ENCODE data around the gene INPP4A.

Gene INPP4A

DNA sequence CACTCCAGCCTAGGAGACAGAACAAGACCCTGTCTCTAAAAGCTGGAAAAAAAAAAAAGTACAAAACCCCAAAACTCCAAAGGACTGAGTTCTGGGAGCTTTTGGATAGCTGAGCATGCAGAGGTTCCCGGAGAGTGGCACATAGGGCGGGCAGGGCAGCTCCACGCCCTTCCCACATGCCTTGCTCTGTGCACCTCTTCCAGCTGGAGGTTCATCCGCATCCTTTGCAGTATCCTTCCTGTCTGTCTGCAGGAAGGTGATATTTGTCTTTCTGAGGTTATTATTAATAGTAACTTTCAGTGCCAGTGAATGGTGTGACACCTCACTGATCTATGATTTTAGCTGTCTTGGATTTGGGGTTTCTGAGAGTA, 70.2 kb downstream of the INPP4A start:
- DNase-seq (ENCODE audit: low read depth), result no peak

DNA sequence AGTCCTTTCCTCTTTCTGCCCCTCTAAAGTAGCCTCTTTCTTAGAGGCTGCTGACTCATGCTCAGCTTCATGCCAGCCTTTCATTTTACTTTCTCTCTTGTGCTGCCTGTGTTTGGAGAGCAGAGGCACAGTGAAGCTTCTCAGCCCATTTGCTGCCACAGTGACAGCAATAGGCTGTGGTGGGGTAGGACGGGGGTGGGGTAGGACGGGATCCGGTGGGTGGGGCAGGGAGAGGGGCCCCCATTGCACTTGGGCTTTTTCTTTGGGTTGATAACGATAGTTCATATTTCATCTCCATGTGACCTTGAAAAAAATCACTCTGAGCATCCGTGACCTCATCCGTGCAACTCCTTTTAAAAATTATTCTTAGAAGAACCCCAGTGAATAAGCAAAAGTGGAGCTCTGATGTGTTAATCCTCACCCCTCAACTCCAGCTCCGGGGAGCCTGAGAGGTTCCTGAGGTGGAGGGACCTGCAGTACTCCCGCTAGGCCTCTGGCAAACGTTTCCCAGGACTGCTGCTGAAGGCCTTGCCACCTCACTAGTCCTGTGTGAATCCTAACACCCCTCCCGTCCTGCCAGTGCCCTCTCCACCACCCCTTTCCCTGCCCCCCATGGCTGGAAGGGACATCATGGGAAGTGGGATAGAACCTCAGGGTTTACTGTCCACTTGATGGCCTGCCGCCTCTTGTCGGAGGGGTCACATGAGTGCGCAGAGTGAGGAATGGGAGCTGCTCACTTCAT, 70.8 kb downstream of the INPP4A start:
- no peak for DNase-seq (ENCODE audit: low read depth)

DNA sequence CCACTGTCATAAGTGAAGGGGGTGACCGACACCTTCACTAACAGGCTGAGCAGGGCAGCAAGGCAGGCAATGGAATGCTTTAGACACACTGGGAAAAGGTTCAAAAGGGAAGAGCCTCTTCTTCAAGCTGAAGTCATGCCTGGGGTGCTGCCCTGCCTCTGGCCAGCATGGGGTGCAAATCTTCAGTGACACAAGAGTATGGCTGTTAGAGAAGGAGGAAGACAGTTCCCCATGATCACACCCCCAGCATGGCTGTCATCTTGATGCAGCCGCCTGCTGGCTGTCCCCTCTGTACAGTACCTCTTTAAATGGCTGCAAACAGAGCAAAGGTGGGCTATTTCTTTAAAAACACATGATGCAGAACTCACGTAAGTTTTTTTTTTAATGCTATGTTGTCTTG, 71.9 kb downstream of the INPP4A start:
- DNase-seq (ENCODE audit: low read depth), result no peak

DNA sequence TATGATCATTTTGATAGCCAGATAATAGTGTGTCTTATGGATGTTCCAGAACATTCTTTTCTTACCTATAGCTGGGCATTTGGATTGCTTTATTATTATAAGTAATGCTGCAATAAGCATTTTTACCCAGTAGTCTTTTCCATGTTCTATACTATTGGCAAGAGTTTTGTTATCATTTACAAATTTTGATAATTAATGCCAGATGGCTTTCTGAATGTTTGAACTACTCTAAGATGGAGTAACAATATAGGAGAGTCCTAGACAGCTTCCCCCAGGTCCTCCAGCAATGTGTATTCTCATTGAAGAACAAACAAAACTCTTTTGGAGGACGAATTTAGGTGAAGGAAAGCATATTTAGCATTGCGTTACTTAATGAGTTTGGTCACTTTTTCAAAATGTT, 73.0 kb downstream of the INPP4A start:
- DNase-seq (ENCODE audit: low read depth), result no peak

DNA sequence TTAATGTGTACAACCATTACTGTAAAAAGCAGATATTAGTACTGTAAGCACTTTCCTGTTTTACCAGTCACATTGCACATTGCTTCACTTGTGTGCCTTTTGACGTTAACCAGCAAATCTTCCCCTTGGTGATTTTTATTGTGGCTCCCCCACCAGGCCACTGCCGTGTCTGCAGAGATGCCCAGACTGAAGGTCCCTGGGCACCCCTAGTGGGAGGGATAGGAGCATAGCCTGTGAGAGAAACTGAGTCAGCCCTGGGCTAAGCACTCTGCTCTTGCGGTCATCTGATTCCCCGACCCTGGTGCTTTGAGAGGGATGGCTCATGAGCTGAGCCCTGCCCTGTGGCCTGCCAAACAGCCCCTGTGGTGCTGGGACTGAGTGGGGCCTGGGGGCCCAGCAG, 73.4 kb downstream of the INPP4A start:
- DNase-seq (ENCODE audit: low read depth), result peak; percentile 42

DNA sequence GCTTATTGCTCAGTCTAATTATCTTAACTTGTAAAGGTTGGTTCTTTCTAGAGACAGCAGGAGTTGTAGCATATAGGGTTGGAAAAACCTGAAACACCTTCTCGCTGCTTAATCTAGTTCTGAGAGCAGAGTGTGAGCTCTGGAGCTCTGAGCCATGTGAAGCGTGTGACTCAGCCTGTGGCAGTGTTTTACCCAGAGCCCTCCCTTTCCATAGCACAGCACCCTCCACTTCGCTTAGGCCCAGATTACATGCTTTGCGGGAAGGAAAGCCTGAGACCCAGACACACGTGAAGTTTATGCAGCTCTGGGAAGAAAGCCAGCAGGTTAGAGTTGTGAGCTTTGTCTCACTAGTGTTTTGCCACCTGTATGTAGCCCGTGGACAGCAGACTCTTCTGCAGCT, 74.5 kb downstream of the INPP4A start:
- no peak for DNase-seq (ENCODE audit: low read depth)

DNA sequence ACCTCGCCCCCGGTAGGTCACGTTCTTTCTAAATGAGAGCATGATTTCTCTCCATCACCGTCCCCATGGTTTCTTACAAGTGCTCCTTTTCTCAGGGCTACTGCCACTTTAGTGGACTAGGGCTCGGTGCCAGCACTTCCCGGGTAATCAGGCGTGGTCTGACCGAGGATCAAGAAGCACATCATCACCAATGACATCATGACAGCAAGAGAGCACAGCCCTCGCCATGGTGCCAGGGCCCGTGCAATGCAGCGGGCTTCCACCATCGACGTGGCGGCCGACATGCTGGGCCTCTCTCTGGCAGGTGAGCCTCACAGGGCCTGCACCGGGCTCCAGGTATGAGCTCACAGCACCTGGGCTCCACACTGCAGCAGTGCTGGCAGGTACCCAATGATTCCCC, 75.2 kb downstream of the INPP4A start:
- DNase-seq (ENCODE audit: low read depth), result no peak

DNA sequence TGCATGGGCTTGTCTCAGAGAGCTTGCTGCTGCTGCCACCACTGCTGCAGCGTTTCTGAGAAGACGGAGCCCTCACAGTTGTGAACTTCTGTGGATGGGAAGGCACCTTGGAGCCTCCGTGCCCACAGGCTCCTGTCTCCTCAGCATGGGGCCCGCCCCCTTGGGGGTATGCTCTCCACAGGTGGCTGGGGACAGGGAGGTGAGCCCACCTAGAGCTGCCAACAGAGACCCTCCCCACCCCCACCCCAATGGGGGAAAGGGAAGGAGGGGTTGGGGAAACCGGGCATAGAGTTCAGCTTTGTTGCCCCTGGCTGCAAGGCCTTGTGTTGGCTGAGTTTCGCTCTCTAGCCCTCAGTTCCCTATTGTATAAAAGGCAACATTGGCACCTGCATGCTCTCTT, 76.1 kb downstream of the INPP4A start:
- DNase-seq (ENCODE audit: low read depth), result no peak

DNA sequence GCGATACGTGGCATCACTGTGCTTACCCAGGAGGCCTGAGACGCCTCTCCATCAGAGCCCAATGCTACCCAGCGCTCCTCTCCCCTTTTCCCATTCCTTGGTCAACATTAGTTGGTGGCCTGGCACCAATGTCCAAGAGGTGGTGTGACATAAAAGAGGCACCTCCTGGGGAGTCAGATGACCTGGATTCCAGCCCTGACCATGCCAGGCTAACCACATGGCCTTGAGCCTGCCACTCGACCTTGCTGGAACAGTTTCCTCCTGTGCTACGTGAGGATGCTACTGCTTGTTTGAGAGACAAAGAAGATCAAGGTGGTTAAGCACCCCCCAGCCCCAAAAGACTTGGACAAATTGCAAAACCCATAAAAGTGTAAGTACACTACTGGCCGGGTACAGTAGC, 76.6 kb downstream of the INPP4A start:
- DNase-seq (ENCODE audit: low read depth), result no peak

DNA sequence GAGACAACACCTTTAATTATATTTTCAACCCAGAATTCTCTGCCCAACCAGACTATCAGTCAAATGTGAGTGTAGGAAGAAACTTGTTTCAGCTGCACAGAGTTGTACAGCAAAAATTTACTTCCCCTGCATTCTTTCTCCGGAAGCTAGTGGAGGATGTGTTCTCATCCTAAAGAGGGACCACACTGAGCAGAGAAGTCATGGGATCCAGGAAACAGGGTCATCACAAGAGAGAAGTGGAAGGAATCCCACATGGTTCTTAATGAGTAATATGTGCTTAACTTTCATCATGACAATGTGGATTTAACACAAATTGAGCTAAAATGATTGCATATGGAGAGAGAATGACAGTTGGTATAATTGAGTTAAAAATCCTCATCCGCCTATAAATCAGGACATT, 78.2 kb downstream of the INPP4A start:
- no peak for DNase-seq (ENCODE audit: low read depth)

DNA sequence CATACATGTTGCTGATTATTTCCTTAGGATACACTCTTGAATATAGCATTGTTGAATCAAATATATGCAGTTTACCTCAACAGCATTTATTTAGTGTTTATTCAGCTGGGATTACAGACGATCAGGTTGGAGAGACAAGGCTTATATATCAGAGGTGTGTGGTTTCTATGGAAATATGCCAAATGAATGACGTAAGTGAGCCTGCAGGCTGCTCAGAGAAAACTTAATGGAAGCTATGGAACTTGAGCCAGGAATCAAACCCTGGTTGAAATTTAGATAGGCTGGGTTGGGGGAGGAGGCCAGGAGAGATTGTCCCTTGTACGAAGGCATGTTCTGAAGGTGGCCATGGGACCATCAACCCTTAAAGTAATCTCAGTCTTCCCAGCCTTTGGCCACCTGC, 79.5 kb downstream of the INPP4A start:
- DNase-seq (ENCODE audit: low read depth), result no peak

DNA sequence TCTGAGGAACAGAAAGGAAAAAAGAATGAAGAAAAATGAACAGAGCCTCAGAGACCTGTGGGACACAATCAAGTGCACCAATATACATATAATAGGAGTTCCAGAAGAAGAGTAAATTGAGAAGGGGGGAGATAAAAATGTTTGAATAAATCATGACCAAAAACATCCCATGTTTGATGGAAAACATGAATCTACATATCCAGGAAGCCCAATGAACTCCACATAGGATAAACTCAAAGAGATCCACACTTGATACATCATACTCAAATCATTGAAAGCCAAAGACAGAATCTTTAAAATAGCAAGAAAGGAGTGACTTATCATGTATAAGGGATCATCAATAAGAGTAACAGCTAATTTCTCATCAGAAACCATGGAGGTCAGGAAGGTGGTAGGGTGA, 83.7 kb downstream of the INPP4A start:
- no peak for DNase-seq (ENCODE audit: low read depth)

DNA sequence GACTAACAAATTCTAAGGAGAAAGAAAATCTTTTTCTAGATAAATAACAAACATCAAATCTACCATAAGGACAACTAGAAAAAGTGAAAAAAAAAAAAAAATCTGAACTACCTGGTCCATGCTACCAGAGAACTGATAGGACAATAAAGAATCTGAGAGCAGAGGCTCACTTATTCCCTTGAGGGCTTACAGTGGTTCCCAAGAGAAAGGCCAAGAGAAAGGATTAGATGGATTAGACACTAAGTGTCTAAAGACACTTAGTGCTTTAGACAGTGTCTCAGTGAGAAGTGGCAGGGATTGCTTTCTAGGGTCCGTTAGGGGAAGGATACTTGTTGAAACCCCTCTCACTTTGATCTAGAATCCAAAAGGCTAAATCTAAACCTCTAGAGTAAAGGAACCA, 85.5 kb downstream of the INPP4A start:
- DNase-seq (ENCODE audit: low read depth), result no peak

DNA sequence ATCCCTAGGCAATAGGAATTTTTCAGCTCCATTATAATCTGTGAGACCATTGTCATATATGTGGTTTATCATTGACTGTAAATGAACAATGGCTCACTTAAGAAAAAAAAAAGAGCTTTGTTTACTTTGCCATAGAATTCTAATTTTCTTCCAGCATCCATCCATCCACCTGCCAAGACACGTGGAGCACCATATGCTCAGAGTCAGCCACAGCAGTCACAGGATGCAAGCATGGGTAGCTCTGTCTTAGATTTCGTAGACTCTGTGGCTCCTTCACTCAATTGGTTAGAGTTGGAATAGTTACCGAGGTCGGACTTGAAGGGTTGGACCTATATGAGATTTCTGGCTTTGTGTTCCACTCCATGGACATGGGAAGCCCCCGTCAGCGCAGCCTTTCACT, 88.1 kb downstream of the INPP4A start:
- no peak for DNase-seq (ENCODE audit: low read depth)

DNA sequence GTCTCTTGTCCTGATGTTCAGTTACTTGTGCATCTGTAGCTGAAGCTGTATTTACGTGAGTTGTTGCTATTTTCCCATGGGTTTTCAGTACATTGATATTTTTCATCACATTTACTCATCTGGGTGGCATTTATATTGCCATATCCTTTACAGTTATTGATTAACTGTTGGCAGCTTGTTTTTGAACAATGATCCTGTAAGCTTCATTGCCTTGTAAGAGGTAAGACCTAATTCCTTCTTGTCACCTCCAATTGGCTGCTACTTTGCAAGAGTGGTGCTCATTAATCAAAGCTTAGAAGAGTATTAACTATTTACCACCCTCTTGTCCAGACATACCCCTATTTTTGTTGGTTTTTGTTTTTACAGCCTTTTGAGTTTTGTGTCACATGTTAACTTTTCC, 88.9 kb downstream of the INPP4A start:
- no peak for DNase-seq (ENCODE audit: low read depth)

DNA sequence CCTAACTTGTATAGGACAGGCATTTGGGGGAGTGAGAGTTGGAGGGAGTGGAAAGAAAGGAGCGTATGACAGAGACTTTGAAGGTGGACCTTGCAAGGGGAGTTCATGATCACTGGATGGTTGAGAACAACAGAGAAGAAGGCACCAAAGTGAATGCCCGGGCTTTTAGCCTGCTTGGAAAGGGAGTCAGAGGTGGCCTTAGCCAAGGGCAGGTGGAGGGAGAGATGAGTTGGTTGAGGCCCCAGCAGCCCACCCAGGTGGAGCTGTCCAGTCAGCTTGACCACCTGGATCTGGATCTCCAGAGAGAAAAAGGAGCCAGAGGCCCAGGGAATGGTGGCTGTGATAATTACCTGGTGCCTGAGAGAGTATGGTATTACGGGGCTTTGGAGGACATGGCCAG, 90.1 kb downstream of the INPP4A start:
- DNase-seq (ENCODE audit: low read depth), result no peak

DNA sequence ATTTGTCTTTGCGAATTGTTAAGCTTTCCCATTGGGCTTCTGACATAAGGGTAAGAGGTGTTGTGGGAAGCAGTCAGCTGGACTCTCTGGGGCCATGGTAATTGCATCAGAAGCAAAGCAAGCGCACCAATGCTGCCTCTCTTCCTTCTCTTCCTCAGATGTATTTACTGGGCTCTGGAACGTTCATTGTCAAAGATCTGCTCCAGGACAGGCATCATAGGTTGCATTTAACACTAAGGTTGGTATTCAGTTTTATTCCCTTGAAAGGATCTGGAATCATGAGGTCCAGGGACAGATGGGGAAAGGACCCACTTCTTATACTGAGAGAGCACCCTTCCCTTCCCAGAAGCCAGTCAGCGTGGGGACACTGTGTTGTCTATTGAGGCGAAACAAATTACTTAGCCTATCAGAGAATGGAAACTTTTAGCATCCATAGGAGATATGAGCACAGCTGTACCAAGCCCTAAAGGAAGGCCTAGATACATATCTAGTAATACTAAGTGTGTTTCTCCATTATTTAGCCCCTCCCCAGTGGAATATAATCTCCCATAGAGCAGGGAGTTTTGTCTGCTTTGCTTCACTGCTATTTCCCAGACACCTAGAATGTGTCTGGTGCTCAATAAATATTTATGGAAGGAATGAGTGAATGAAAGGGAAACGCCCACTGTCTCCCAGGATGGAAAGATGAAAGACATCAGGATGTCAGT, 91.5 kb downstream of the INPP4A start:
- DNase-seq (ENCODE audit: low read depth), result no peak

DNA sequence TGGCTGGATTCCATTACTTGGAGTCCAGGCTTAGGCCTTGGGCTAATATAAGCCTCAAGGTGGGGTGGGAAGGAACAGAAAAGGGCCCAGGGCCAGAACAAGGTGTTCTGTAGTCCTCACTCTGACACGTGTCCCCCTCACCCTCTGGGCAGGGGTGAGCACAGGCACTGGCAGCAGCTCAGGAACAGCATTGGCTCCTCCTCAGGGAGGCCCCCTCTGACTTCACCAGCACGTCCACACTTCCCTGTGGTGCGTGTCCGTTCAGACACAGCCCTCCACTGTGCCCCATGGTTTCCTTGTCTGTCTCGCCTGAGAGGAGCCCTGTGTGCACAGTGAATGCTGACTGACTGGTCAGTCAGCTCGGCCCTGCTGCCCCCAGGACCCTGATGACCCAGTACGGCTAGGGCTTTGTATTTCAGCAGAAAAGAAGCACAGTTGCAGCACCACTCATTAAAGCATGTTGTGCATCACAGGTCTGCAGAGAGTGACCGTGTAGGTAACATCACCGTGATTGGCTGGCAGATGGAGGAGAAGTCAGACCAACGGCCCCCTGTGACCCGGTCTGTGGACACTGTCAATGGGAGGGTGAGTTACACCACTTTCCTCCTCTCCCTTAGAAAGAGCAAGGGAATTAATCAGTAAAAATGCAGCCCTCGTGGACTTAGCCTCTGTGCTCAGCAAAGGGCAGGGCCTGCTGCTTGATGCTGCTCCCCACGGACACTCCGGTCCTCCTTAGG, 92.9 kb downstream of the INPP4A start:
- no peak for DNase-seq (ENCODE audit: low read depth)

DNA sequence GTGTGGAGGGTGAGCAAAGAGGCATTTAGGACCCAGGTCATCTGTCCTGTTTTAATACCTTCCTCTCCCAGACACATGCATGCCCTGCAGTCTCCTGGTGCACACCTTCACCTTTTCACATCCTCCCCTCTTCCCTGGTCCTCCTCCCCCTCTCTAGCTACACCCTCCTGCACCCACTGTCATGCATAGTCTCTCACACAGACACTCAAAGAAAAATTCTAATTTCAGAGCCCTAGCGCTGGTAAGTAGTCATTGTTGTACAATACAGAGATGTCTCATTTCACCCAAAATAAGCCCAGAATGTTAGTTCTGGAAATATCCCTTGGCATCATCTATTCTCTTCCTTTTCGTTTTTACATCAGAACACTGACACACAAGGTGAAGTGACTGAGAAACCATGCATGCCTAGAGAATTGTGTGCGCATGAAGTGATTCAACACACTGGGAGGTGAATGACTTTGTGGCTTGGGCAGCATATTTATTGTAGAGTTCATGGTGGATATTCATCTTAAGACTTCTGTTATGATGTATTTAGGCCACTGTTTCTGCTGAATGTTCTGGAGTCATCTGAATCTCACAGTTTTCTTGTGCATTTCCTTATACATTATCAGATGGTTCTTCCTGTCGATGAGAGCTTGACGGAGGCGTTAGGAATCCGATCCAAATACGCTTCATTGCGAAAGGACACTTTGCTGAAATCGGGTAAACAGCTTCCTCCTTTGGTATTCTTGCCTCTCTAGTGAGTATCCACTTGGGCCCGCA, 93.8 kb downstream of the INPP4A start:
- no peak for DNase-seq (ENCODE audit: low read depth)

DNA sequence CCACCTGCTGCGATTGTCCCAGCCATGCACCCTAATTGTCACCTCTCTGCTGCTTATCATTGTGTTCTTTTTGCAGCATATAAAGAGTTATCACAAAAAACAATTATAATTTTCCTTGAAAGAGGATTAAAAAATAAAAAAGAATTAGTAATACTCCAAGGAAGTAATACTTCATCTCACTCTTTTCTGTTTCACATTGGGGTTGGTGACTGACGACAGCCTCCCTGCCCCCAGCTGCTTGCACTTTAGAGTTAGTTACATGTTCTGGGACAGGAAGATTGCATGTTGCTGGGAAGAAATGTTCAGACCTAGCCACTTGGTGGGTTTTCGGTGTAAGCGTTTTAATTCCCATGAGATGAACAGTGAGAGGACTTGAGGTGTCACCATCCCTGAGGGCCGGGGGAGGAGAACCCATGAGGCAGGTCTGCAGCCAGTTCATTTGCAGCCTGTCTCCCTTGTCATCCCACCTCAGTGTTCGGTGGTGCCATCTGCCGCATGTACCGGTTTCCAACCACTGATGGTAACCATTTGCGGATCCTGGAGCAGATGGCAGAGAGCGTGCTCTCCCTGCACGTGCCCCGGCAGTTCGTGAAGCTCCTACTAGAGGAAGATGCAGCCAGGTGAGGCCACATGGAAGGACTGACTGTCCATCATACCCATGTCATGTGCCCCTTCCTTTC, 94.5 kb downstream of the INPP4A start:
- DNase-seq (ENCODE audit: low read depth), result no peak

DNA sequence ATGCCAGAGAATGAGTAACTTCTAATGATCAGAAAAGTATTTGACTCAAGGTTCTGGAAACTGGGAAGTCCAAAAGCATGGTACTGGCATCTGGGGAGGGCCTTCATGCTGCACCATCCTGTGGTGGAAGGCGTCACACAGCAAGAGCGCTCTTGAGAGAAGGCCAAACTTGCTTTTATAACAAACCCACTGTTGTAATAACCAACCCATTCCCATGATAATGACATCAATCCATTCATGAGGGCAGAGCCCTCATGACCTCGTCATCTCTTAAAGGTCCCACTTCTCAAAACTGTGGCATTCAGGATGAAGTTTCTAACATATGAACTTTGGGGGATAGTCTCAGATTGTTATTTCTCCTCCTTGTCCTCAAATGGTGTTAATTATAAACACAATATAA, 95.9 kb downstream of the INPP4A start:
- no peak for DNase-seq (ENCODE audit: low read depth)

DNA sequence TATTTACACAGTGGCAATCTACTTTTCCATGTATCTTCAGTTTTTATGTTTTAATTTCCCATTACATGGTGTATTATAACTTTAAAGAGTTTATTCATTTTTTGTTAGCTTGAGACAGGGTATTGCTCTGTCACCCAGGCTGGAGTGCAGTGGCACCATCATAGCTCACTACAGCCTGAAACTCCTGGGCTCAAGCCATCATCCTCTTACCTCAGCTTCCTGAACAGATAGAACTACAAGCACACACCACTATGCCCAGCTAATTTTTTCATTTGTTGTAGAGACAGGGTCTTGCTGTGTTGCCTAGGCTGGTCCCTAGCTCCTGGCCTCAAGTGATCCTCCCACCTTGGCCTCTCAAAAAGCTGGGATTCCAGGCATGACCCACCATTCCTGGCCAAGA, 96.8 kb downstream of the INPP4A start:
- DNase-seq (ENCODE audit: low read depth), result no peak

Data from T follicular helper cell (primary cell).